AG04450 (cell line): ENCODE data around the gene DTD2. TPM values are rescaled to one million over a fixed set of nuclear protein-coding genes. Genes with fewer than 3 reads are reported as not detected.
"Not testable (repeated sequence)": the region's sequence is repeated elsewhere in the genome, so short reads cannot be mapped to it uniquely, and the experiment has no call there.

Experiments used
- CTCF ChIA-PET: fragments of 300-600, 350-600 bp; formaldehyde crosslinking; extraction: SDS; loops from one replicate; lab custom pipeline; 2022; ENCODE audit warnings: antibody characterized with exemption, inconsistent platforms; lab: Charles Lee
- POLR2A ChIA-PET: fragments of 350-600 bp; formaldehyde crosslinking; extraction: SDS; loops from one replicate; lab custom pipeline; 2021; ENCODE audit warnings: antibody characterized with exemption, inconsistent platforms; lab: Yijun Ruan, JAX
- DNase-seq: peaks from one replicate; pipeline ENCODE4 v3.0.0-alpha.2; 2011; ENCODE audit warnings: low read depth, low spot score
- H3K27ac ChIP-seq: one replicate; pipeline ENCODE4 v1.5.1; 2012; ENCODE audit warnings: low read depth, low read length, control low read depth
- H3K27me3 ChIP-seq: one replicate; pipeline ENCODE4 v1.6.0; 2012; ENCODE audit warnings: low read length; ENCODE audit not compliant: control insufficient read depth, insufficient read depth
- H3K4me3 ChIP-seq: 2 replicates; pipeline ENCODE4 v1.5.1; 2011; ENCODE audit warnings: mild to moderate bottlenecking, low read depth, low read length, control low read depth
- H3K9me3 ChIP-seq: 2 replicates; pipeline ENCODE4 v1.5.1; 2012; ENCODE audit warnings: low read length; ENCODE audit not compliant: control insufficient read depth, insufficient read depth
- polyA plus RNA-seq: library from polyadenylated mRNA; depleted of rRNA; stranded (reverse); fragments of >200 nt; gene quantifications from 2 replicates; pipeline ENCODE4 v1.2.3, GENCODE V29; 2011
- TF ChIP-seq, protein P1 (sequence below): IDR thresholded peaks from 2 replicates; pipeline ENCODE4 v1.5.1; 2011; ENCODE audit warnings: low read depth, low read length, control low read depth, inconsistent platforms

The DTD2 gene
- polyA plus RNA-seq, 1 experiment: 18.8 TPM

DNA sequence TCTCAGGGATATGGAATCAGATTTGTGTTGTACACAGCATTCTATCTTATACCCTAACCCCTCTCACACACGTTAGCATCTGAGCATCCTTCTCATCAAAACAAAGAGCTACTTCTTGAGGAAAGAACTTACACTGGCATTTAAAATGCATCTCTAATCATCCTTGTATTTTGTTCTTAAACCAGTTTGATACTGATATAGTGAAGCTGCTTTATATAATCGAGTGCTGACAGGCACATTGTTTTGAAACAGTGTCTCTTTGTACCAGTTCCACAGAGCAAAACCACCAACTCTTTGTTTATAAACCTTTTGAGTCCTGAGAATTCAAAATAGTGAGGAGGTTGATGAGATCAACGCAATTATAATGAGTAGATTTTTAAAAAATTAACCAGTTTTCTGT is 21.7 kb upstream of the DTD2 start:
- no peaks in the 10 kb centered on the region for H3K27me3 ChIP-seq
- no peak overlapping the region for H3K4me3 ChIP-seq
- no peaks in the 10 kb centered on the region for H3K9me3 ChIP-seq
- H3K27ac ChIP-seq: no peak overlapping the region
- TF ChIP-seq, protein P1, sequence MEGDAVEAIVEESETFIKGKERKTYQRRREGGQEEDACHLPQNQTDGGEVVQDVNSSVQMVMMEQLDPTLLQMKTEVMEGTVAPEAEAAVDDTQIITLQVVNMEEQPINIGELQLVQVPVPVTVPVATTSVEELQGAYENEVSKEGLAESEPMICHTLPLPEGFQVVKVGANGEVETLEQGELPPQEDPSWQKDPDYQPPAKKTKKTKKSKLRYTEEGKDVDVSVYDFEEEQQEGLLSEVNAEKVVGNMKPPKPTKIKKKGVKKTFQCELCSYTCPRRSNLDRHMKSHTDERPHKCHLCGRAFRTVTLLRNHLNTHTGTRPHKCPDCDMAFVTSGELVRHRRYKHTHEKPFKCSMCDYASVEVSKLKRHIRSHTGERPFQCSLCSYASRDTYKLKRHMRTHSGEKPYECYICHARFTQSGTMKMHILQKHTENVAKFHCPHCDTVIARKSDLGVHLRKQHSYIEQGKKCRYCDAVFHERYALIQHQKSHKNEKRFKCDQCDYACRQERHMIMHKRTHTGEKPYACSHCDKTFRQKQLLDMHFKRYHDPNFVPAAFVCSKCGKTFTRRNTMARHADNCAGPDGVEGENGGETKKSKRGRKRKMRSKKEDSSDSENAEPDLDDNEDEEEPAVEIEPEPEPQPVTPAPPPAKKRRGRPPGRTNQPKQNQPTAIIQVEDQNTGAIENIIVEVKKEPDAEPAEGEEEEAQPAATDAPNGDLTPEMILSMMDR: no peak
- CTCF ChIA-PET: interaction anchor here (0.6 kb wide), 1 partner anchor 594 kb away, joined by 3 read pairs; no protein-coding TSS in a partner anchor
- POLR2A ChIA-PET: no interaction called here
- no peak for DNase-seq

DNA sequence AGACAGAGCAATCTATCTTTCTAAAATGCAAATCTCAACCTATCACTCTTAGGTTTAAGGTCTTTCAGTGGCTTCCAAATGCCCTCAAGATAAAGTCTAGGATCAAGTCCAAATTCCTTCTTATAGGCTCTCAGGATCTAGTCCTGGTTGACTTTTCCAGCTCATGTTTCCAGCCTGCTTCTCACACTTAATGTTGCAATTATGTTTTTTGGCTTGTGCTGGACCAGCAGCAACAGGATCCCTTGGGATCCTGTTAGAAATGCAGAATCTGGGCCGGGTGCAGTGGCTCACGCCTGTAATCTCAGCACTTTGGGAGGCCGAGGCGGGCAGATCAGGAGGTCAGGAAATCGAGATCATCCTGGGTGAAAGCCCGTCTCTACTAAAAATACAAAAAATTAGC is 19.9 kb upstream of the DTD2 start:
- no peak for DNase-seq
- H3K27ac ChIP-seq: no peak overlapping the region
- ChIA-PET POLR2A (no interaction called here), CTCF (no interaction called here)
- TF ChIP-seq, protein P1: no peak
- H3K4me3 ChIP-seq: no peak overlapping the region
- no peaks in the 10 kb centered on the region for H3K9me3 ChIP-seq
- no peaks in the 10 kb centered on the region for H3K27me3 ChIP-seq

DNA sequence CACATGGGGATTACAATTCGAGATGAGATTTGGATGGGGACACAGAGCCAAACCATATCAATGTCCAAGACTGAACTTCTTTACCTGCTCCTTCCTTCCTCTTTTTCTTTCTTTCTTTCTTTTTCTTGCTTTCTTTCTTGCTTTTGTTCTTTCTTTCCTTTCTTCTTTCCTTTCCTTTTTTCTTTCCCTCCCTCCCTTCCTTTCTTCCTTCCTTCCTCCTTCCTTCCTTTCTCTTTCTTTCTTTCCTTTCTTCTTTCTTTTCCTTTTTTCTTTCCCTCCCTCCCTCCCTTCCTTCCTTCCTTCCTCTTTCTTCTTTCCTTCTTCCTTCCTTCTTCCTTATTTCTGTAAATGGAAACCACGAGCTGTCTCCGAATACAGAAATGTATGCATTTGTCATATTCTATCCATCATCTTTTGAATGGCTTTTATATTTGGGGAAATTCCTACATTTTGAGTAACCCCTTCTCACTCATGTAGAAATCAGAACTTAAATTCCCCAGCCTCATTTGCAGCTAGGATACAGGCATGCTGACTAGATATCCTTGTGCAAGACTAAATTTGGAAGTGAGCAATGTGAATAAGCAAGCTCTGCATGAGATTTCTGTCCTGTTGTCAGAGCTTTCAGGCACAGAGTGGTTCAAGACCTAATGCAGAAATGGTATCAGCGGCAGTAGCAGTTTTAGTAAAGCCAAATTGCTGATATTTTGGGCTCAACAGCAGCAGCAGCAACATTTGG is 19.0 kb upstream of the DTD2 start:
- Histone ChIP-seq H3K27me3 (peaks cover 4% of the 10 kb centered on the region), H3K27ac (no peak overlapping the region), H3K4me3 (no peak overlapping the region), H3K9me3 (no peaks in the 10 kb centered on the region)
- ChIA-PET CTCF (no interaction called here), POLR2A (no interaction called here)
- DNase-seq: no peak
- TF ChIP-seq, protein P1: no peak

DNA sequence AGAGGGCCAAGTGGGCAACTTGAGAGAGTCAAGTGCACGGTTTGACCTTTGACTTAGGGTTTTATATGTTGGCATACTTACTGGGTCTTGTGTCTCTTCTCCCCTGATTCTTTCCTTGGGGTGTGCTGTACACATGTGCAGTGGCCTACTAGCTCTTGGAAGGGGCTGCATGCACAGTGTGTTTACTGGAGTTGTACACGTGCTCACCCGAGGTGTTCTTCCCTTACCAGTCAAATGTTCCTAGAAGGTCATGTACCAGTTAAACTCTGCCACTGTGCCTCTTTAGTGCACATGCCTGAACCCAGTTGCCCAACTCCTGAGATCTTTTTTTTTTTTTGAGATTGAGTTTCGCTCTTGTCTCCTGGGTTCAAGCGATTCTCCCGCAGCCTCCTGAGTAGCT is 9.2 kb upstream of the DTD2 start:
- no peak overlapping the region for H3K27ac ChIP-seq
- TF ChIP-seq, protein P1: no peak
- ChIA-PET POLR2A (no interaction called here), CTCF (no interaction called here)
- H3K9me3 ChIP-seq: no peaks in the 10 kb centered on the region
- peaks cover 3% of the 10 kb centered on the region for H3K27me3 ChIP-seq
- no peak overlapping the region for H3K4me3 ChIP-seq
- DNase-seq: no peak

DNA sequence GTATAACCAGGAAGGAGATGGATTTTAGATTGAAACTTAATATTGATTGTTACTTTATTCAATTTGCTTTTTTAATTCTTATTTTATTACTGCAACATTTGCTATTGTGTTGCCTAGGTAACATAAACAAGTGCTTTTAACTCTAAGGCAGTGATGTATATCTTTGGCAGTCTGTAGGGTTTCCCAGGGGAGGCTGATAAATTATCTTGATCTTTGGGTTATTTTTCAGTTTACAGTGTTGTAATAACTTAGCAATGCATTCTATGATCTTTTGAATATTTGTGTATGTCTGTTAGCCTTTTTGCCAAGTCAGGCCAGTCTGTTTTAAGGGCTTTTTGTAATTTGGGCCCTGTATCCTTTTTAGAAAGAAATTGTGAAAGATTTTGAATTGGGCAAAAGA is 7.8 kb upstream of the DTD2 start:
- Histone ChIP-seq H3K4me3 (no peak overlapping the region), H3K9me3 (no peaks in the 10 kb centered on the region), H3K27me3 (no peaks in the 10 kb centered on the region), H3K27ac (no peak overlapping the region)
- TF ChIP-seq, protein P1: no peak
- CTCF ChIA-PET: no interaction called here
- POLR2A ChIA-PET: no interaction called here
- no peak for DNase-seq

DNA sequence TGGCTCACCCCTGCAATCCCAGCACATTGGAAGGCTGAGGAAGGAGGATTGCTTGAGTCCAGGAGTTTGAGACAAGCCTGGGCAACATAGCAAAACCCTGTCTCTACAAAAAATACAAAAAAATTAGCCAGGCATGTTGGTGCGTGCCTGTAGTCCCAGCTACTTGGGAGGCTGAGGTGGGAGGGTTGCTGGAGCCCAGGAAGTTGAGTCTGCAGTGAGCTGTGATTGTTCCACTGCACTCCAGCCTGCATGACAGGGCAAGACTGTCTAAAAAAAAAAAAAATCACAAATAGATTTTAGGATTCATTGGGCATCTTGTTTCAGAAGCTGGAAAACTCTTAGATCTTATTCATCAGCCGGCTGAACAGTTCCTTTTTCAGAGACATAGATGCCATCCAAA is 5.1 kb upstream of the DTD2 start:
- DNase-seq, CTCF ChIA-PET, H3K9me3 ChIP-seq, H3K27ac ChIP-seq, H3K4me3 ChIP-seq, POLR2A ChIA-PET, H3K27me3 ChIP-seq: not testable (repeated sequence)
